Spleen (tissue), 11 donors: ENCODE measurements around the gene YOD1. TPM values are rescaled to one million over a fixed set of nuclear protein-coding genes. Genes with fewer than 3 reads are reported as not detected.

Experiments used
- DNase-seq: peaks from one replicate; pipeline ENCODE4 v3.0.0-alpha.2; 2020
- H3K27ac ChIP-seq, 8 donors: fragments of 200-600 bp; sonication (generic) in 7 of 8; 1 replicate in 4 of 8; 2 replicates in 4 of 8; pipeline versions ENCODE4 v1.5.0 to v1.8.0; 2016 to 2021; ENCODE audit warnings: inconsistent platforms in 4 of 8, mild to moderate bottlenecking in 4 of 8, moderate library complexity in 1 of 8
- H3K27me3 ChIP-seq, 7 donors: fragments of 200-600 bp; sonication (generic) in 6 of 7; replicated peaks in 1 of 7; 1 replicate in 4 of 7; 2 replicates in 3 of 7; pipeline versions ENCODE4 v1.5.0 to v1.8.0; 2016 to 2021; ENCODE audit warnings: inconsistent platforms in 3 of 7, mild to moderate bottlenecking in 1 of 7
- H3K36me3 ChIP-seq, 6 donors: fragments of 200-600 bp; sonication (generic) in 5 of 6; 1 replicate in 4 of 6; 2 replicates in 2 of 6; pipeline versions ENCODE4 v1.5.0 to v1.8.0; 2016 to 2021; ENCODE audit warnings: inconsistent platforms in 2 of 6
- H3K4me1 ChIP-seq, 6 donors: fragments of 200-600 bp; sonication (generic) in 5 of 6; 1 replicate in 3 of 6; 2 replicates in 3 of 6; pipeline versions ENCODE4 v1.5.0 to v1.8.0; 2016 to 2021; ENCODE audit warnings: inconsistent platforms in 3 of 6
- H3K4me3 ChIP-seq, 8 donors: fragments of 200-600 bp; sonication (generic) in 7 of 8; 1 replicate in 4 of 8; 2 replicates in 4 of 8; pipeline versions ENCODE4 v1.5.0 to v1.8.0; 2016 to 2021; ENCODE audit warnings: inconsistent platforms in 4 of 8, mild to moderate bottlenecking in 4 of 8, moderate library complexity in 2 of 8
- H3K9me3 ChIP-seq, 8 donors: fragments of 200-600 bp; sonication (generic) in 7 of 8; 1 replicate in 4 of 8; 2 replicates in 4 of 8; pipeline versions ENCODE4 v1.5.0 to v1.8.0; 2016 to 2021; ENCODE audit warnings: inconsistent platforms in 4 of 8
- POLR2A ChIP-seq, 3 donors: fragments of 450-650 bp; IDR thresholded peaks; one replicate each; pipeline ENCODE4 v1.5.1; 2017; ENCODE audit warnings: antibody characterized with exemption in 3 of 3, mild to moderate bottlenecking in 1 of 3
- POLR2AphosphoS5 ChIP-seq, 3 donors: sonication (generic); formaldehyde crosslinking; IDR thresholded peaks; one replicate each; pipeline ENCODE4 v1.5.1; 2017; ENCODE audit warnings: antibody characterized with exemption in 3 of 3
- WGBS, 5 donors: extraction: QIAGEN DNeasy Blood & Tissue Kit in 3 of 5; methylation state at CpG; one replicate each; pipeline versions ENCODE4 v1.1.5 to v1.1.7; 2013 to 2018; 5-methylcytosine and 5-hydroxymethylcytosine counted together
- intact Hi-C: fragments of 100-400 bp; cut with DNase I; formaldehyde crosslinking; loops from one replicate; pipeline ENCODE4 v1.15.0; 2023; ENCODE audit warnings: low total_unique reads
- polyA plus RNA-seq, 3 donors: library from polyadenylated mRNA; stranded (reverse); fragments of 200-250 nt; gene quantifications; one replicate each; pipeline ENCODE4 v1.2.1, GENCODE V29; 2013
- total RNA-seq, 7 donors: library from RNA; depleted of rRNA in 3 of 7; stranded (reverse); fragments of >200 nt in 3 of 7; fragmentation: NEBNext Ultra II Directional in 4 of 7; extraction: Animal tissue kit (Norgen Biotek cat#: 25700) in 4 of 7; gene quantifications; one replicate each; pipeline versions ENCODE4 v1.1.0 to v1.2.1, GENCODE V29; 2016 to 2021
- TF ChIP-seq, protein P1 (sequence below), 11 experiments: fragments of 200-600 bp in 7 of 11; fragments of 450-650 bp in 4 of 11; sonication (generic) in 4 of 11; IDR thresholded peaks in 8 of 11; conservative IDR thresholded peaks in 3 of 11; 1 replicate in 7 of 11; 2 replicates in 4 of 11; pipeline versions ENCODE4 v1.4.0 to v1.8.0; 2016 to 2021; ENCODE audit warnings: antibody characterized with exemption in 11 of 11, inconsistent platforms in 4 of 11, mild to moderate bottlenecking in 1 of 11
- donor health status: healthy with polysubstance abuse.
- donor health status: DM: no; HTN: no; CAD: no; lungs with moderate emphysema.
- donor health status: DM: no; HTN: no; CAD: no.
- donor health status: Bipolar disorder and iron deficiency.
- donor health status: healthy.
- donor health status: DM: no; HTN: no; CAD: no.
- donor health status: DM: yes; HTN: yes; CAD: no.

Gene YOD1
- total and polyA plus RNA-seq, 10 donors: 2.8 to 23.2 (median 11.8) TPM

DNA sequence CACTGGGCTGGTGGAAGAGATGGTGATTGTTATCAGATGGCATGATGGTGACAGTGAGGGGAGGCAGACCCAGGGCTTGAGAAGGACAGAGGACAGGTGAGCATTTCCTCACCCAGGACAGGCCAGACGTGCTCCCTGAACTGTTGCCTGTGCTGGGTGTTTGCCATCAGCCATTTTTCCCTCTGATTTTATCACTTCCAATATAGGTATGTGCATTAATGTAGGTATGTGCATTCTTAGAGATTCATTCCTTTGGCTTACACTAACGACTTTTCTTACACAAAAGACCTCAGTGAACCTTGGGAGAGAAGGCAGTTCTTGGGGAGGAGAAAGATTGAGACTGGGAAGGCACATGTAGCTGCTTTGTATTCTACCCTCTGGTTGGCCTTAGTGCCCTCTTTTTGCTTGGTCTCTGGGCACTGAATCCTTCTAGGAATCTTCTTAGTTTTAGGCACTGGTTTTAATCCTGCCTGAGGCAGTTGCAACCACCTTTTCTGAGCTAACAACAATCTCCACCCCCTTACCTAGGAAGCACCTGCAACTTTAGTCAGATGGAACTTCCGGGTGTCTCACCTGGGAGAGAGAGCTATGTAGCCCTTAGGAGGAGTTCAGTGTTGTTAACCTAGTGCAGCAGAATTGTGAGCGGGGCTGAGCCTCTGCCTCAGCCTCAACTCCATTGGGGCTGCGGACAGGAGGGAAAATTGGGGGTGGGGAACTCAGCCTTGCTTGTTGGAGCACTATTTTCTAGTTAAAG is 49.3 kb downstream of the YOD1 start:
- intact Hi-C loops: loop anchor here (10.0 kb wide), 1 partner anchor 73 kb away; no protein-coding TSS in a partner anchor
- Histone ChIP-seq H3K4me3 (no peak overlapping the region), H3K36me3 (no peaks in the 10 kb centered on the region), H3K9me3 (no peaks in the 10 kb centered on the region), H3K4me1 (peaks cover 0 to 8% (median 0%) of the 10 kb centered on the region in 6 donors), H3K27me3 (no peaks in the 10 kb centered on the region), H3K27ac (no peak overlapping the region)
- no peak for TF ChIP-seq POLR2A (IDR thresholded peaks at IDR 0.05)
- no peak for TF ChIP-seq POLR2AphosphoS5 (IDR thresholded peaks at IDR 0.05)
- TF ChIP-seq, protein P1, sequence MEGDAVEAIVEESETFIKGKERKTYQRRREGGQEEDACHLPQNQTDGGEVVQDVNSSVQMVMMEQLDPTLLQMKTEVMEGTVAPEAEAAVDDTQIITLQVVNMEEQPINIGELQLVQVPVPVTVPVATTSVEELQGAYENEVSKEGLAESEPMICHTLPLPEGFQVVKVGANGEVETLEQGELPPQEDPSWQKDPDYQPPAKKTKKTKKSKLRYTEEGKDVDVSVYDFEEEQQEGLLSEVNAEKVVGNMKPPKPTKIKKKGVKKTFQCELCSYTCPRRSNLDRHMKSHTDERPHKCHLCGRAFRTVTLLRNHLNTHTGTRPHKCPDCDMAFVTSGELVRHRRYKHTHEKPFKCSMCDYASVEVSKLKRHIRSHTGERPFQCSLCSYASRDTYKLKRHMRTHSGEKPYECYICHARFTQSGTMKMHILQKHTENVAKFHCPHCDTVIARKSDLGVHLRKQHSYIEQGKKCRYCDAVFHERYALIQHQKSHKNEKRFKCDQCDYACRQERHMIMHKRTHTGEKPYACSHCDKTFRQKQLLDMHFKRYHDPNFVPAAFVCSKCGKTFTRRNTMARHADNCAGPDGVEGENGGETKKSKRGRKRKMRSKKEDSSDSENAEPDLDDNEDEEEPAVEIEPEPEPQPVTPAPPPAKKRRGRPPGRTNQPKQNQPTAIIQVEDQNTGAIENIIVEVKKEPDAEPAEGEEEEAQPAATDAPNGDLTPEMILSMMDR (IDR thresholded peaks at IDR 0.05 in 8 of 11, conservative IDR thresholded peaks at IDR 0.05 in 3 of 11): no peak
- WGBS, 5 donors: 79 to 89% (median 87%) methylated on average over 5 of the region's 5 CpGs
- no peak for DNase-seq

- no peak for DNase-seq
- Histone ChIP-seq H3K4me3 (no peak overlapping the region), H3K9me3 (no peaks in the 10 kb centered on the region), H3K27ac (no peak overlapping the region), H3K4me1 (peaks cover 0 to 8% (median 0%) of the 10 kb centered on the region in 6 donors), H3K27me3 (no peaks in the 10 kb centered on the region), H3K36me3 (no peaks in the 10 kb centered on the region)
- 59 to 66% (median 62%) methylated on average over 5 of the region's 5 CpGs for WGBS, 5 donors
- no peak for TF ChIP-seq POLR2A (IDR thresholded peaks at IDR 0.05)
- TF ChIP-seq POLR2AphosphoS5 (IDR thresholded peaks at IDR 0.05): no peak
- TF ChIP-seq, protein P1 (IDR thresholded peaks at IDR 0.05 in 8 of 11, conservative IDR thresholded peaks at IDR 0.05 in 3 of 11): no peak
- intact Hi-C loops: loop anchor here (10.0 kb wide), 1 partner anchor 74 kb away; no protein-coding TSS in a partner anchor
These were observed 50.2 kb downstream of the YOD1 start for GRCh38 chr1:207000651-207001291.

DNA sequence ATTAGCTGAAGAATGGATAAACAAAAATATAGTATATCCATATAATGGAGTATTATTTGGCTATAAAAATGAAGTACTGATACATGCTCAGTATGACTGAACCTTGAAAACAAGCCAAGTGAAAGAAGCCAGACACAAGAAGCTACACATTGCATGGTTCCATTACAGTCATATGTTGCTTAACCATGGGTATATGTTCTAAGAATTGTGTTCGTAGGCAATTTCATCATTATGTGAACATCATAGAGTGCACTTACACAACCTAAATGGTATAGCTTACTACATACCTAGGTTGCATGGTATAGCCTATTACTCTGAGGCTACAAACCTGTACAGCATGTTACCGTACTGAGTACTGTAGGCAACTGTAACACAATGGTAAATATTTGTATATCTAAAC is 52.2 kb downstream of the YOD1 start:
- Histone ChIP-seq H3K9me3 (no peaks in the 10 kb centered on the region), H3K27ac (no peak overlapping the region), H3K27me3 (peaks cover 0 to 9% (median 0%) of the 10 kb centered on the region in 7 donors), H3K4me1 (no peaks in the 10 kb centered on the region), H3K4me3 (no peak overlapping the region), H3K36me3 (no peaks in the 10 kb centered on the region)
- DNase-seq: no peak
- intact Hi-C loops: no loop called here
- TF ChIP-seq POLR2A (IDR thresholded peaks at IDR 0.05) (no peak), POLR2AphosphoS5 (IDR thresholded peaks at IDR 0.05) (no peak)
- TF ChIP-seq, protein P1 (IDR thresholded peaks at IDR 0.05 in 8 of 11, conservative IDR thresholded peaks at IDR 0.05 in 3 of 11): no peak
- WGBS, 5 donors: 49 to 94% (median 75%) methylated on average over 2 of the region's 2 CpGs

Other genes starting within 250 kb of the YOD1 start
- not detected for gene IL20, start 185.6 kb downstream of the YOD1 start, total RNA-seq
- not detected for gene IL20, start 185.6 kb downstream of the YOD1 start, polyA plus RNA-seq
- under 1 TPM in 2 of 7 donors, not detected in 5; 0.30 to 0.34 TPM for gene IL24, start 153.8 kb downstream of the YOD1 start, total RNA-seq
- gene IL24, start 153.8 kb downstream of the YOD1 start, polyA plus RNA-seq: 1 to 10 TPM; 1.2 to 2.0 (median 1.4) TPM
- 100 to 1,000 TPM; 136 to 269 (median 242) TPM for gene FCMR, start 129.3 kb downstream of the YOD1 start, total RNA-seq
- gene FCMR, start 129.3 kb downstream of the YOD1 start, polyA plus RNA-seq: 100 to 1,000 TPM; 165 to 229 (median 187) TPM
- 1 to 10 TPM in 3 of 7 donors, under 1 TPM in 4; 0.37 to 1.7 (median 0.94) TPM for gene PIGR, start 104.7 kb downstream of the YOD1 start, total RNA-seq
- under 1 TPM; 0.13 to 0.99 (median 0.30) TPM for gene PIGR, start 104.7 kb downstream of the YOD1 start, polyA plus RNA-seq
- 1 to 10 TPM in 1 of 7 donors, under 1 TPM in 4, not detected in 2; 0.16 to 1.0 (median 0.36) TPM for gene FCAMR, start 80.7 kb downstream of the YOD1 start, total RNA-seq
- 1 to 10 TPM in 1 of 3 donors, under 1 TPM in 2; 0.38 to 1.3 (median 0.59) TPM for gene FCAMR, start 80.7 kb downstream of the YOD1 start, polyA plus RNA-seq
- 1 to 10 TPM in 1 of 7 donors, under 1 TPM in 6; 0.09 to 1.0 (median 0.28) TPM for gene C1orf116, start 18.5 kb downstream of the YOD1 start, total RNA-seq
- under 1 TPM in 2 of 3 donors, not detected in 1; 0.02 to 0.10 TPM for gene C1orf116, start 18.5 kb downstream of the YOD1 start, polyA plus RNA-seq
- 10 to 100 TPM; 19.1 to 69.5 (median 29.8) TPM for gene PFKFB2, start 2.1 kb upstream of the YOD1 start, total RNA-seq
- gene PFKFB2, start 2.1 kb upstream of the YOD1 start, polyA plus RNA-seq: 1 to 10 TPM; 6.8 to 8.3 (median 8.2) TPM
- 1 to 10 TPM in 3 of 7 donors, under 1 TPM in 3, not detected in 1; 0.34 to 1.4 (median 0.71) TPM for gene C4BPB, start 37.7 kb upstream of the YOD1 start, total RNA-seq
- under 1 TPM; 0.24 to 0.61 (median 0.59) TPM for gene C4BPB, start 37.7 kb upstream of the YOD1 start, polyA plus RNA-seq
- 1 to 10 TPM in 2 of 7 donors, under 1 TPM in 5; 0.33 to 1.9 (median 0.57) TPM for gene C4BPA, start 53.0 kb upstream of the YOD1 start, total RNA-seq
- under 1 TPM; 0.03 to 0.38 (median 0.04) TPM for gene C4BPA, start 53.0 kb upstream of the YOD1 start, polyA plus RNA-seq